GM18517 (cell line): Measurements from ENCODE around the gene NUP62.

ENCODE experiments used
- ATAC-seq: cut with Tn5 transposase; IDR thresholded peaks from one replicate; pipeline ENCODE4 v1.9.1; 2021; ENCODE audit warnings: mild to moderate bottlenecking, moderate library complexity; ENCODE audit not compliant: unreplicated experiment

The NUP62 gene

DNA sequence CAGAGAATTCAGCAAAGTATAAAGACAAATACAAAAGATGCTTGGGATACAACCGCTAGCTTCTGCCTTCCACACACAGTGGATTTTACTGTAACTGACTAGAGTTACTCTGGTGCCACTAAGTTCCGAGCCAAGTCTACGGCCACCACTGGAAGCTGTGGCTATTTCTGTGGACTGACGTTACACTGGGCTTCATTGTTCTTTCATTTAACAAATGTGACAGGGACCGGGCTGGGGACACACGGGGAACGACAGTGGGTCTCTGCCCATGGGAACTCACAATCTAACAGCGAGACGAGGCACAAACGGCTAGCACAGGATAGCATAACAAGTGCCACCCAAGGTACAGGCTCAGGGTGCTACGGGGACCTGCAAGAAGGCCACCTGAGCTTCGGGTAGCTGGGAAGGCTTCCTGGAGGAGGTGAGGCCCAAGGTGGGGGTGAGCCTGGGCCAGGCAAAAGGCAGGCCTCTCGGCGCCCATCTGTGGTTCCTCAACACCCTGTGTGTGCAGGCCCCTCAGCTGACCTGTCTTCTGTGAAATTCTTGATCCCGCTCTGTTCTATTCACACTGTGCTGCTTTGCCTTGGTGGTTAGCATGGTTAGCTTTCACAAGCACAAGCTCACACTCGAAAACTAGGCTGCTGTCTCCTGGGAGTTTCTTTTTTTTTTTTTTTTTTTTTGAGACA is 22.3 kb downstream of the NUP62 start:
- no peak for ATAC-seq

DNA sequence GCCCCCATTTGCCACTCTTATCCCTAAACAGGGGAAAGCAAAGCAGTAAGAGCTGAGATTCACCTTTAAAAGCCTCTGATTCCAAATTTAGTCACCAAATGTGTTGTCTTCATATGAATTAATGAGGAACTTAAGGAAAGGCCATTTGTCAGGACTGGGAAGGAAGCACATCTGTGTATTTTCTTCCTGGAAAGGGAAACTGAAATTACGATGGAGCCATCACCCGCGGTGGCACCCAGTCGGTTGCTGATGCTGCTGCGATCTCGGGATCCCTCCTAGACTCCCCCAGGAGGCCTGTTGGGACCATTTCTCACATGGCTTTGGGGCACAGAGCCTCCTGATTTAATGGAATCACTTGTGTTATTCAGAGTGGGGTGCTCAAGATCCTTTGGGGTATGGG is 25.2 kb downstream of the NUP62 start:
- ATAC-seq: no peak

DNA sequence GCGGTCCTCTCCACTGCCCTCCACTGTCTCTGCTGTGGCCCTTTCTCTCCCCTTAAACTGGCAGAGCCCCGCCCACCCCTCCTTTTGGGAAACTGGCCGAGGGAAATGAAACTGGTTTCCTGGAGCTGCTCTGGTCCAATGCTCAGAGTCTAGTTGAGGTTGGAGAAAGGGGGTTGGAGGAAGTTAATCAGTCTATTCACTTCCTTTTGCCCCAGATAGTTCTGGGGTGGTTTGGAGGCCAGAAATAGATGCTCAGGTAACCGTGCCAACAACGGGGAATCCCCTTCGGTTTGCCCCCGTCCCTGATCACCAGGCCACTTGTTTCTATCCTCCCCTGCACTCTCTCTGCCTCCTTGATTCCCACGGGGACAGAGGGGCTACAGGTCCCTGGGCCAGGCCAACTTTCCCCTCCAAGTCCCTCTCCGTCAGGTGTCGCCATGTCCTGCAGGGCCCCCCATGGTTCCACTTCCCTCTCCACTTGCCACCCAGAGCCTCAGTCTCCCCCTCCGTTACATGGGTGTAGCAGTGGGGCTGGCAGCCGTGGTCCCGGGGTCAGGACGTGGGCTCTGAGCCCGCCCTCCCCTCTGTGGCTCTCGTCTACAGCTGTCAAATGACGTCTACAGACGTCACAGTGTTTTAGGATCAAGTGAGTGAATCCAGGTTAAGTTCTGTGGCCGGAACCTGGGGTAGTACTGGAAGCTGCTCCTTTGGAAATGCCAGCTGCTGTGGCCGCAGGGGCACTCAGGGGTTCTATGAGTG is 32.3 kb downstream of the NUP62 start, which contains the start of gene IL4I1:
Gene IL4I1 (minus strand): TSS at position 25 of the 759 bp plus-strand sequence. CDS start 727 bp downstream, outside the sequence.
- ATAC-seq: peak; percentile 58

DNA sequence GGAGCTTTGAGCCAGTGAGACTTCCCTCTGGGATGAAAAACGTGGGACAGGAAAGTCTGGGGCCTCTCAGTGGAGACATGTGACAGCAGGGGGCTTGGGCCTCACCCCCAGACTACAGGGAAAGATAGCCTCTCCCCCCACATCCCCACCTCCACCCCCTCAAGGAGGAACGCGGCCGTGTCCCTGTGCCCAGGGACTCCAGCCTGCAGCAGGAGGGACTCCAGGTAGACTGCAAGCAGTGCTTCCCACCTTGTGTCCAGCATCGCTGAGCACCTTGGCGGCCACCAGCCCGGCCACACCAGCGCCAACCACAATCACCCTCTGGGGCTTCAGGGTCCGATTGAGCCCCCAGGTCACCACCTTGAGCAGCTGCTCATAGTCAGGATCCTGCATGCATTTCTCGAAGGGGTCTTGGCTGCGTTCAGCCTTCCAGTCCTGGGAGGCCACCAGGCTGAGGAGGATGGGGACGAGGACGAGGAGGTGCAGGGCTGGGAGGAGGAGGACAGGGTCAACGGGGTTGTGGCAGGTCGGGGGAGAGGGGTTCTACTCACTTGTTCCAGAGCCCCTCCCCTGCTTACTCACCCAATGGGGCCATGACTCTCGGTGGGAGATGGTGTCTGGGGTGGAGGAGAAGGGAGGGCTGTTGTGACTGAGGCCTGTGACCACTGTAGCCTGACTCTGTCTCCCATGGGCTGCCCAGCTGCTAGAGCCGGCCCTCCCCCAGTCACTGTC is 33.6 kb downstream of the NUP62 start:
- ATAC-seq: no peak

DNA sequence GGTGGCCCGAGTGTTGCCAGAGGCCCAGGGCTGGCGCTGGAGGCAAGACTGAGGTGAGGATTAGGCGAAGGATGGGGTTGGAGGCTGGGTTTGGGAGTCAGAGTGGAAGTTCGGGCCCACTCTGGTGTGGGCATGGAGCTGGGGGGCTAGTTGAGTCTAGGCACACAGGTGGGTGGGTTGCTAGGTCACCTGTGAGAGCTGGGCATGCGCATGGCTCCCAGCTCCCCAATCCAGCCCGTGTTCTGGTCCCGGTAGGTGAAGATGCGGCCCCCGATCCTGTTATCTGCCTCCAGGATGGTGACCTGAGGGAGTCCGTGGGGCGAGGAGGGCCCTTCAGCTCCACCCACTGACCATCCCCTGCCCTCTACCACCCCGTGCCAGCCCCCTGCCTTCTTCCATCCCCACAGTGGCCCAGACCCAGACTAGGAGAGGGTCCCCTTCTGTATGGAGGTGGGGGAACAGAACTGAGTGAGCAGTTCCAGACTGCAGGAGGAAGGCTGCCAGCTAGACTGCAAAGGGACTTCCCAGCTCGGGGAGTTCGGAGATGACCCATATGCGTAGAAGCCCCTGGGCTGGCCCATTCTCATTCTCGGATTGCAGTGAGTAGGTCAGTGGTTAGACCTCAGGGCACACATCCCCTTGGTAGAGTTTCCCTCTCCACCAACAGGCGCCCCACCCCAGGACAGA is 34.3 kb downstream of the NUP62 start:
- no peak for ATAC-seq

DNA sequence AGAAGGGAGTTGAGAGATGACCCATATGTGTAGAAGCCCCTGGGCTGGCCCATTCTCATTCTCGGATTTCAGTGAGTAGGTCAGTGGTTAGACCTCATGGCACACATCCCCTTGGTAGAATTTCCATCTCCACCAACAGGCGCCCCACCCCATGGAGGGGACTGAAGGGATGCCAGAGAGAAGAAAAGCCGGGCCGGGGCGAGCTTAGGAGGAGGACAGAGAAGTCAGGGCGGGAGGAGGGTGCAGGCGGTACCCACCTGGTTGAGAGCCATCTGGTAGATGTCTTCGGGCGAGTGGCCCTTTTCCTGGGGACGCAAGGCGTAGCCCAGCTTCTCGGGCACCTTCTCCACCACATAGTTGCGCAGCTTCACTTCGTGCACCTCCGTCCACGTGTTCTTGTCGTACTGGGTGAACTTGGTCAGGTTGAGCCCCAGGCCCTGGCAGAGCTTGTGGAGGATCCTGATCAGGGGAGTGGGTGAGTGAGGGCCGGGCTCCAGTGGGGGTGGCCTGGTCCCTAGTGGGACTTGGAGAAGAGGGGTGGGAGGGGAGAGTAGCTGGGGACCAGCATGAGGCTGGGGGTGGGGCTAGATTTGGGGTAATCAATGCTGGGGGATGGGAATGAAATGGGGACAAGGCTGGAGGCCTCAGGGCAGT is 35.2 kb downstream of the NUP62 start:
- no peak for ATAC-seq

DNA sequence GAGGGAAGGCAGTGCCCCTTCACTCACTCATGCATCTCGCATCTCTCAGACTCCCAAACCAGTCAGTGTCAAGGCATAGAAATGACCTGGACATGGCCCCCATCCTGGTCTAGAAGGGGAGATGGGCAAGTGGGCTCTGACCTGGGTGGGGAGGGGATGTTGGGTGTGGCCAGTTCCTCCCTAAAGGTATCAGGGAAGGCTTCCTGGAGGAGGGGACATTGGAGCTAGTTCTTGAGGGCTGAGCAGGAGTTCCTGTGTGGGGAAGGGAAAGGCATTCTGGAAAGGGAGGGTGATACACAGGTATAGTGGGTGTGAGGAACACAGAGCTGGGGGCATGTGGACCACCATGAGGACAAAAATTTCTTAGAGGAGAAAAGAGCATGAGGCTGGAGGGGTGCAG is 36.6 kb downstream of the NUP62 start:
- ATAC-seq: no peak

DNA sequence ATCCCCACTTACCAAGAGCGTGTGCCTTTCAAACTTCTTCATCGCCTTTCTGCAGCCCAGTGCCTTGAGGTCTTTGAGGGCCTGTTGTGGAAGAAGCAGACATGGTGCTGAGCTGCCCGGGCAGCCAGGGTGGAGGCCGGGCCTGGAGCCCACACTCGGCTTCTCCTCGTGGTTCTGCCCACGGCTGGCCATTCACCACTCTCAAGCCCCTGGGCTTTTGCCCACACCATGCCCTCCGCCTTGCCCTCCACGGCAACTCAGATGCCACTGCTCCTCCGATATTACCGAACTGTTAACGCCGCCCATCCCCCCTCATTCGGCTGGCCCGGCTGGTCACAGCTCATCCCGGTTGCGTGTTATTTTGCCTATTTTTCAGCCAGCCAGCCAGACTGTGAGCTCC is 37.9 kb downstream of the NUP62 start:
- no peak for ATAC-seq

DNA sequence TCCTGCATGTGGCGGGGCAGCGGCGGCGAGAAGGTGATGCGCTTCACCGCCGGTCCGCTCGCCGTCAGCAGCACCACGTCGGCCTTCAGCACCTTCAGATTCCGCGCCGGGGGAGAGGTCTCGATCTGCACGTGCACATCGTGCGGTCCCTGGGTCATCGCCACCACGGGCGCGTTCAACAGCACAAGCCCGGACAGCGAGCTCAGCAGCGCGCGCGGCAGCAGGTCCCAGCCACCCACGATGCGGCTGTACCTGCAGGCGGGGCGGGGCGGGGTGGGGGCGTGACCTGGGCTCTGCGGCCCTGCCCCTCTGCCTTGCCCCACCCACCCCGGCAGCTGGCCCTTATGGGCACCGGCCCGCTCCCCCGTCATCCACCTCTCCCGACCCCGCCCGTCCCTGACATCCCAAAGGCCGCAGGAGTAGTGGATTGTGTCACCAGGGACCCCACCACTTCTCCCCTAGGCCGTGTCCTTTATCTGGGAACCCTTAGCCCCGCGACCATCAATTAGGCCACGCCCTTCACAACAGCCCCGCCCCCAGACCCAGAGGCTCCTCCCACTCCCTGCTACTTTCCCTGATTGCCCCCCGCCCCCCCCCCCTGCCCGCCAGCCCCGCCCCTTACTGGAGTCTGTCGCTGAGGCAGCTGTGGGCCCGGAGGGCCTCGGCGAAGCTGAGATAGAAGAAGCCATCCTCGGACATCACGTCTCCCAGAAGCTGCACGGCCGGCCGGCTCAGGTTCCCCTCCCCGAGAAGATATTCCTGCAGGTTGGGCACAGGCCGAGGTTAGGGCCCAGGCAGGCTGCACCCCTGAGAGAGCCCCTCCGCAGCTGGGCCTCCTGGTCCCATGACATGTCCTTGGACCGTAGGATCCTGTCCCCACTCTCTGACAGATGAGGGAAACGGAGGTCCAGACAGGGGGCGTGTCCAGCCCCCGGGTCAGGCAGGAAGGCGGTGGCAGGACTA is 38.7 kb downstream of the NUP62 start:
- ATAC-seq: no peak

DNA sequence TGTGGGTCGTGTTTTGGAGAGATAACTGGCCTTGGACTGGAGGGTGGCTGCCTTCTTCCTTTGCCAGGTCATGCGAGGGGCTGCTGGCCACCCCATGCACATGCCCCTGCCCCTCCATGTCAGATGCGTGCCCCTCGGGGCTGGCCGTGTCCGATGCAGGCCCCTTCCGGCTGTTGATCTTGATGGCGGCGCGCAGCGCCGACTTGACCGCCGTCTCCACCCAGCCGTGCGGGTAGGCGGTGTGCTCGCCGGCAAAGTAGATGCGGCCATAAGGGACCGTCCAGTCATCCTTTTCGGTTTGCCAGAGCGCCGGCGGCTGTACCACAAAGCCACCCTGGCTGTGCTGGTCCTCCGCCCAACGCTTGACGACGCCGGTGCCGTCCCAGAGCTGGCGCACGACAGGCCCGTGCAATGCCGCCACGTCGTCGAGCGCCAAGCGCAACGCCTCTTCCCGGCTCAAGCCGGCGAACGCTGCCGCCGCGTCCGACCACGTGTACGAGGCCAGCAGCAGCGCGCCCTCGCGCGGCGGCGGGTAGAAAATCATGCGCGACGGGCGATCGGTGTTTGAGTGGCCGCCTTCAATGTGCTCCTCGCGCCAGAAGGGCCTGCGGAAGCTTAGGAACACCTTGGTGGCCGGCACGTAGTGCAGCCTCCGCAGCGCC is 39.5 kb downstream of the NUP62 start:
- no peak for ATAC-seq

DNA sequence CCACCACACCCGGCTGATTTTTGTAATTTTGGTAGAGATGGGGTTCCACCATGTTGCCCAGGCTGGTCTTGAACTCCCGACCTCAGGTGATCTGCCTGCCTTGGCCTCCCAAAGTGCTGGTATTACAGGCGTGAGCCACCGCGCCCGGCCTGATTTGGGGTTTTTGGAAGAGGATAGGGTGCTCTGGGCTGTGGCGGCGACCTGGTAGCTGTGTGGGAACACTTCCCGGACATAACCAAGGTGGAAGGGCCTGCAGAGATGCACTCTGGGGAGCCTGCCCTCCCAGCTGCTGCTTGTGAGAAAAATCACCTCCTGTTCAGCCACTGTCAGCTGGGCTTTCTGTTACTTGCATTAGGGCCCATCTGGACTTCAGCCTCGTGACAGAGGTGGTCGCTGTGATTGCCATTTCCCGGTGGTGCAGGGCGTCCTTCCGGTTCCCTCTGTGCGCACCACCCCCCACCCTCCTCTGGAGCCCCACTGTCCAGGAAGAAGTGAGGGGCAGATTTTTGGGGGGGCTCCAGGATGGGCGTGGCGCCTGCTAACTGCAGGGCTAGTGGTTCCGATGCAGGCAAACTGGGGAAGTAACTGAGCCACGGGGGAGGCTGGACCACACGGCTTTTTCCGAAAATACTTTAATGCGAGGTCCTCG is 40.1 kb downstream of the NUP62 start:
- no peak for ATAC-seq

DNA sequence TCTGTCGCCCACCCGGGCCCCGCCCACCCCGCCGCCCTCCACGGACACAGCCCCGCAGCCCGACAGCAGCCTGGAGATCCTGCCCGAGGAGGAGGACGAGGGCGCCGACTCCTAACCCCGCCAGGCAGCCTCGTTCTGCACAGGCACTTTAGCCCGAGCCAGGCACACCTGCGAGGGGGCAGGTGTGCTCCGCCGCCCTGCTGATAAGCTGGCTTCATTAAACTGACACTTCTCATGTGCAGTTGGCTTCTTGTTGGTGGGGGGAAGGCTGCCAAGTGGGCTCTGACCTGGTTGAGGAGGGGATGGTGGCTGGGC is 40.8 kb downstream of the NUP62 start:
- no peak for ATAC-seq

DNA sequence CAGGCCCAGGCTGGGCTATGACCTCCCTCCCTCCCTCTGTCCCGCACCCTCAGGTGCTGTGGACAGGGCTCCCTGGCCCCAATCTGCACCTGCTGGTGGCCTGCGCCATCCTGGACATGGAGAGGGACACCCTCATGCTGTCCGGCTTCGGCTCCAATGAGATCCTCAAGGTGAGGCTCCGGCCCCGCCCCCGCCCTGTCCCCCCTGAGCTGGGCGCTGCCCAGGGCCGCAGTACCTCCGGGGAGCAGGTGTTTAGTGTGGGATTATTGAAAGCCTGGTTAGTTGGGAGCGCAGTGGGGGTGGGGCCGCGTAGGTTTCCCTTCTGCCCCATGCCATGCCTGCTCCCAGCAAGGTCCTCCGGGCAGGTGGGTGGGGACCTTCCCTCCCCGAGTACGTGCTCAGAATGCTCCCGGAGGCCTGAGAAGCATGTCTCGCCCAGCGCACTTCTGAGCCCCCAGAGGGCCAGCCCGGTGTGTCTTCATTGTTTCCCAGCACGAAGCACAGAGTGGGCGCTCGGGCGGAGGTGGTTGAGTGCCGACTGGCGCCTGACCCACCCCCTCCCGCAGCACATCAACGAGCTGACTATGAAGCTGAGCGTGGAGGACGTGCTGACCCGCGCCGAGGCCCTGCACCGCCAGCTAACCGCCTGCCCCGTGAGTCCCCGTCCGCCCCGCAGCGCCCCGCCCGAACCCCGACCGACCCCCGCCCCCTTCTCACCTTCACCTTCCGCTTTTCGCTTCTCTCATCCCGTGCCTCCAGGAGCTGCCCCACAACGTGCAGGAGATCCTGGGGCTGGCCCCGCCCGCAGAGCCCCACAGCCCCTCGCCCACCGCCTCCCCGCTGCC is 41.4 kb downstream of the NUP62 start:
- no peak for ATAC-seq

DNA sequence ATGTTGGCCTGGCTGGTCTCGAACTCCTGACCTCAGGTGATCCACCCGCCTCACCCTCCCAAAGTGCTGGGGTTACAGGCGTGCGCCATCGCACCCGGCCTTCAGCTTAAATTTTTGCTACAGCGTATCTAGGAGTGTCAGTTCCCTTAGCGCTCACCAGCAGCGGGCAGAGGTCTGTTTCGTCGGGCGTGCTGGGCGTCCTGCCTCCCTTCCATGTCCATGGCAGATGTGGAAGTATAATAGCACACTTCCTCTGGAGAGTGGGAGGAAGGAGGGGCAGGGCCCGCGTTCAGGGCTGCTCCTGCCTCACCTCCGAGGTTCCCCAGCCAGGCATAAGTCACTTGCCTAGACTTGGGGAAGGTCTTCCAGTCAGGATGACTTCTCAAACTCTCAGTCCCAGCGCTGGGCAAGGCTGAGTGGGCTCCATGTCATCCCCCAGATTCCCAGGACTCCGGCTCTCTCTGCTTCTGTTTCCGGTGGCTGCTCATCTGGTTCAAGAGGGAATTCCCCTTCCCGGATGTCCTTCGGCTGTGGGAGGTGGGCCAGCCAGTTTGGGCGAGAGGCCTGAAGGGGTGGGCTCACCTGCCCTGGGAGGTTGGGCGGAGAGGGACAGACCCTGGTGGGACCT is 42.2 kb downstream of the NUP62 start:
- no peak for ATAC-seq

DNA sequence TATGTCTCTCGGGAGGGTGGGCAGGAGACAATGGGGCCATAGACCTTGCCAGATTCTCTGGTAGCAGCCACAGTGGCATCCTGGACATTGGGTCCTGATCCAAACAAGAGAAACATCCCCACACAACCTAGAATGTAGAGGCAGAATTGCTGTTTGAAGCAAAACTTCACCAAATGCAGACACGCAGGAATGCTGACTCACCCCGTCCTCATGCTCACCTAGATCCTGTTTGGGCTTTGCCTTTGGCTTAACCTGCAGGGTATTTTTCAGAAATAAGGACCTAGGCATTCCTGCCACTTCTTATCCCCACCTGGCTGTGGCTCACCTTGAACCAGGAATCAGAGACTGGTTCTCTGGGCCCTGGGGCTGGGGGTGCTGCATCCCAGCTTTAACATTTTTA is 44.5 kb downstream of the NUP62 start:
- ATAC-seq: no peak

DNA sequence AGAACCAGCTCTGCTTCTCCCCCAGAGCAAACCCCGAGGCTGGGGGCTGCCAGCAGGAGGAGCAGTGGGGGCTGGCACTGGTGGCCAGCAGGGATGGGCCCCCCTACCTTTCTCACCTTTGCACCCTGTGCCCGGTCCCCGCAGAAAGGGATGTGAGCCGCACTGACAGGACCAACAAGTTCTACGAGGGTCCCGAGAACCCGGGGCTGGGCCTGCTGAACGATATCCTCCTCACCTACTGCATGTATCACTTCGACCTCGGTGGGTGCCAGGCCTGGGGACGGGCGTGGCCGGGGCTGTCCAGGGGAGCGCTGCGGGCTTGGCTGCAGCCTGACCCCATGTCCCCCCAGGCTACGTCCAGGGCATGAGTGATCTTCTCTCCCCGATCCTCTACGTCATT is 45.2 kb downstream of the NUP62 start:
- no peak for ATAC-seq

DNA sequence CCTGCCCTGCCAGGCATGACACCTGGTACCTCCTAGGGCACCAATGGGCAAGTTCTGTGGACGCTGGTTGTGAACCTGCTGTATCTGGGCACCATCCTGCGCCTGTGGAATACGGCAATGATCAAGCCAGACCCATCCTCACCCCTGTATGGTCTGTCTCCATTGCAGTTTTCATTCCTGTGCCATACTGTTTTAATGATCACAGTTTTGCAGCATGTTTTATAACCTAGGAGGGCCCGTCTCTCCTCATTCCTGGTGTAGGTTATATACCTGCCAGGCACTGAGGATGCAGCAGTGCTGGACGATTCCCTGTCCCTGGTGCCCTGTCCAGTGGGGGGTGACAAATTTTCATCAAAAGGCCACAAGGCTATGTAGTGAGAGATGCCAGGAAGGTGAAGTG is 46.2 kb downstream of the NUP62 start:
- no peak for ATAC-seq
